A549 (cell line): ENCODE data around the gene NXN. TPM values are rescaled to one million over a fixed set of nuclear protein-coding genes. Genes with fewer than 3 reads are reported as not detected.

Experiments used
- ATAC-seq, 2 experiments: fragments of 200-7000 bp in 1 of 2; fragments of >200 bp in 1 of 2; cut with Nextera tagmentation in 1 of 2; cut with Tn5 transposase in 1 of 2; 3 replicates each; pipeline versions ENCODE4 v1.8.0 to v1.9.1; 2018 to 2020; ENCODE audit warnings: mild to moderate bottlenecking in 1 of 2, moderate library complexity in 1 of 2
- CTCF ChIA-PET: fragments of 300-600 bp; sonication (Branson Sonifier 250); formaldehyde crosslinking; extraction: SDS; loops from one replicate; lab custom pipeline; 2021; ENCODE audit warnings: antibody characterized with exemption, inconsistent platforms; lab: Yijun Ruan, JAX
- POLR2A ChIA-PET: fragments of 350-600 bp; formaldehyde crosslinking; extraction: SDS; loops from one replicate; lab custom pipeline; 2021; ENCODE audit warnings: antibody characterized with exemption, inconsistent platforms; lab: Yijun Ruan, JAX
- DNase-seq, 2 experiments: peaks; one replicate each; pipeline versions ENCODE4 v3.0.0 to v3.0.0-alpha.2; 2011 to 2016; ENCODE audit warnings: low read depth in 1 of 2, low spot score in 1 of 2
- FAIRE-seq: peaks from 2 replicates; lab custom pipeline; 2011; peaks lifted over from hg19 to GRCh38; lab: Jason Lieb, UNC
- H3K27ac ChIP-seq, 2 experiments: fragments of >200 bp; sonication (Bioruptor Twin); formaldehyde crosslinking; 3 replicates each; pipeline ENCODE4 v1.5.1; 2016 to 2017
- H3K4me1 ChIP-seq: fragments of >200 bp; sonication (Bioruptor Twin); formaldehyde crosslinking; 3 replicates; pipeline ENCODE4 v1.6.1; 2016
- H3K4me2 ChIP-seq: fragments of >200 bp; sonication (Bioruptor Twin); formaldehyde crosslinking; 3 replicates; pipeline ENCODE4 v1.6.1; 2016
- H3K4me3 ChIP-seq: fragments of >200 bp; sonication (Bioruptor Twin); formaldehyde crosslinking; 3 replicates; pipeline ENCODE4 v1.5.1; 2016
- H3K9me3 ChIP-seq: fragments of >200 bp; sonication (Bioruptor Twin); formaldehyde crosslinking; 3 replicates; pipeline ENCODE4 v1.6.1; 2016
- CBX8 ChIP-seq: fragments of 200-600 bp; sonication (generic); IDR thresholded peaks from 2 replicates; pipeline ENCODE4 v1.6.1; 2016
- E2F6 ChIP-seq: IDR thresholded peaks from 2 replicates; pipeline ENCODE4 v1.6.1; 2012; ENCODE audit warnings: low read depth, borderline replicate concordance
- EHF ChIP-seq: fragments of 250-450 bp; sonication (Bioruptor Pico); IDR thresholded peaks from 2 replicates; pipeline ENCODE4 v1.5.0; 2020; ENCODE audit warnings: mild to moderate bottlenecking
- EHMT2 ChIP-seq: fragments of 200-600 bp; sonication (generic); IDR thresholded peaks from 2 replicates; pipeline ENCODE4 v1.6.1; 2016; ENCODE audit warnings: antibody characterized with exemption, low read depth, mild to moderate bottlenecking, moderate library complexity
- FOSL2 ChIP-seq, 2 experiments: fragments of 450-650 bp in 1 of 2; fragments of >200 bp in 1 of 2; sonication (Bioruptor Twin) in 1 of 2; formaldehyde crosslinking; IDR thresholded peaks; 2 replicates each; pipeline versions ENCODE4 v1.5.0 to v1.6.1; 2016 to 2020; ENCODE audit warnings: mild to moderate bottlenecking in 1 of 2, moderate library complexity in 1 of 2
- HEYL ChIP-seq: fragments of 250-450 bp; sonication (Bioruptor Pico); IDR thresholded peaks from 2 replicates; pipeline ENCODE4 v1.8.0; 2021; ENCODE audit warnings: mild to moderate bottlenecking, moderate library complexity
- HOXB13 ChIP-seq: fragments of 250-450 bp; sonication (Bioruptor Pico); IDR thresholded peaks from 2 replicates; pipeline ENCODE4 v1.5.0; 2020; ENCODE audit warnings: low read depth, mild to moderate bottlenecking, moderate library complexity
- KDM1A ChIP-seq: fragments of 200-600 bp; sonication (generic); IDR thresholded peaks from 2 replicates; pipeline ENCODE4 v1.6.1; 2016; ENCODE audit warnings: low read depth, mild to moderate bottlenecking
- KDM5A ChIP-seq: fragments of 200-600 bp; sonication (generic); IDR thresholded peaks from 2 replicates; pipeline ENCODE4 v1.6.1; 2016; ENCODE audit warnings: antibody characterized with exemption, mild to moderate bottlenecking
- MAX ChIP-seq: IDR thresholded peaks from 2 replicates; pipeline ENCODE4 v1.6.1; 2012
- MYC ChIP-seq: IDR thresholded peaks from 2 replicates; pipeline ENCODE4 v1.6.1; 2012; ENCODE audit warnings: mild to moderate bottlenecking, inconsistent platforms, low read length, improper control_type of control experiment, borderline replicate concordance
- NPAS2 ChIP-seq: fragments of 250-450 bp; sonication (Bioruptor Pico); IDR thresholded peaks from 2 replicates; pipeline ENCODE4 v1.8.0; 2022; ENCODE audit warnings: mild to moderate bottlenecking, moderate library complexity, borderline replicate concordance
- NR3C1 ChIP-seq: fragments of >200 bp; sonication (Bioruptor Twin); formaldehyde crosslinking; IDR thresholded peaks from 3 replicates; pipeline ENCODE4 v1.6.1; 2017
- PBX3 ChIP-seq: IDR thresholded peaks from 2 replicates; pipeline ENCODE4 v1.6.1; 2012
- PHF8 ChIP-seq: fragments of 200-600 bp; sonication (generic); IDR thresholded peaks from 2 replicates; pipeline ENCODE4 v1.6.1; 2016; ENCODE audit warnings: low read depth, mild to moderate bottlenecking, antibody characterized with exemption, moderate library complexity, borderline replicate concordance
- POLR2AphosphoS2 ChIP-seq: conservative IDR thresholded peaks from 2 replicates; pipeline ENCODE4 v1.6.1; 2012; ENCODE audit warnings: low read length, improper control_type of control experiment, inconsistent platforms
- RARB ChIP-seq: fragments of 250-450 bp; sonication (Bioruptor Pico); IDR thresholded peaks from 2 replicates; pipeline ENCODE4 v1.8.0; 2021; ENCODE audit warnings: mild to moderate bottlenecking, moderate library complexity
- RNF2 ChIP-seq: fragments of 200-600 bp; sonication (generic); IDR thresholded peaks from 2 replicates; pipeline ENCODE4 v1.6.1; 2016; ENCODE audit warnings: low read depth, mild to moderate bottlenecking, antibody characterized with exemption, moderate library complexity, borderline replicate concordance
- SMC3 ChIP-seq: fragments of >200 bp; sonication (Bioruptor Twin); formaldehyde crosslinking; IDR thresholded peaks from 3 replicates; pipeline ENCODE4 v1.6.1; 2018; ENCODE audit warnings: inconsistent platforms
- SREBF2 ChIP-seq: fragments of 450-650 bp; IDR thresholded peaks from 2 replicates; pipeline ENCODE4 v1.6.1; 2014; ENCODE audit warnings: mild to moderate bottlenecking, moderate library complexity
- ZC3H11A ChIP-seq: fragments of 450-650 bp; IDR thresholded peaks from 2 replicates; pipeline ENCODE4 v1.6.1; 2014; ENCODE audit warnings: antibody characterized with exemption, mild to moderate bottlenecking
- WGBS: methylation state at CpG from one replicate; pipeline ENCODE4 v1.1.6; 2017; ENCODE audit errors: missing lambda C conversion rate; 5-methylcytosine and 5-hydroxymethylcytosine counted together
- polyA plus RNA-seq, 4 experiments: library from polyadenylated mRNA; depleted of rRNA in 3 of 4; stranded (reverse); fragments of >200 nt; fragmentation: RNase III in 1 of 4; extraction: RNeasy Plus Mini Kit Qiagen cat#74134 plus additional on column Dnase treatment in 1 of 4; gene quantifications; 2 replicates in 3 of 4; 3 replicates in 1 of 4; pipeline ENCODE4 v1.2.3, GENCODE V29; 2011 to 2017
- TF ChIP-seq, protein P1 (sequence below): fragments of >200 bp; sonication (Bioruptor Twin); formaldehyde crosslinking; IDR thresholded peaks from 3 replicates; pipeline ENCODE4 v1.6.1; 2016
- TF ChIP-seq, protein P2 (sequence below): fragments of 250-450 bp; sonication (Bioruptor Pico); IDR thresholded peaks from 2 replicates; pipeline ENCODE4 v1.5.0; 2020; ENCODE audit warnings: low read depth, mild to moderate bottlenecking, moderate library complexity

Gene NXN
- polyA plus RNA-seq, 2 of the 4 experiments (the other 2 are of a cell fraction): 24.6 to 31.1 TPM

DNA sequence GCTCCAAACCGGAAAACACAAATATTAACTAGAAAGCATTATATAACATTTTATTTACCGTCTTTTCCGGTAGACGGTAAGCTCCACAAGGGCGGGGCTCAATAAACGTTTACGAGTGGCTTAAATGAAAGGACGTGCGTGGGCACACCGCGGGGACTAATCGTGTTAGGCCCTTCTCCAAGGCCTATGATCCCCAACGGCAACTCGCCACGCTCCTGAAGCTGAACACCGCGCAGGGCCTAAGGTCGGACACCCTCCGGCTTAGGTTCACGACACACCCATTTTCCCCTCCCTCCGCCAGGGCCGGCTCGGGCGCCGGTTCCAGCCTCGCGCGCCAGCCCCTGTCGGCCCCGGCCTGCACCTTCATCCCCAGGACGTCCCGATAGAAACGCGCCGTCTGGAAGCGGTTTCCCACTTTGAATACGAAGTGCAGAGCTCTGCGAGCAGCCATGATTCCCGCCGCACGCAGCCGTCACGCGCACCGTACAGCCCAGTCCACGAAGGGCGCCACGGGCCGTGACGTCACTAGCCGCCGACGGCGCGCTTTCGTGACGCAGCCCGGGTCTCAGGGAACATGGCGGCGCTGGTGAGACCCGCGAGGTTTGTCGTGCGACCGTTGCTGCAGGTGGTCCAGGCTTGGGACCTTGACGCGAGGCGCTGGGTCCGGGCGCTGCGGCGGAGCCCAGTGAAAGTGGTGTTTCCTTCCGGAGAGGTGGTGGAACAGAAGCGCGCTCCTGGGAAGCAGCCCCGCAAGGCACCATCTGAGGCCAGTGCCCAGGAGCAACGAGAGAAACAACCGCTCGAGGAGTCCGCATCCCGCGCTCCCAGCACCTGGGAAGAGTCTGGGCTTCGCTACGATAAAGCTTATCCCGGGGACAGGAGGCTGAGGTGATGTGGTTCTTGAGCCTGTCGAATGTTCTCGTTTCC, 197.5 kb downstream of the NXN start, which contains the start of the genes GLOD4 and MRM3 (continued):
- no peak for TF ChIP-seq FOSL2 (IDR thresholded peaks at IDR 0.05)
- peak; percentile 46; the same call in 1 of the 2 replicates for TF ChIP-seq FOSL2 (CRISPR knock-in tag; IDR thresholded peaks at IDR 0.05)
- TF ChIP-seq RNF2: no peak
- no peak for TF ChIP-seq KDM1A
- TF ChIP-seq ZC3H11A: no peak; the same call in 1 of the 2 replicates
- TF ChIP-seq PHF8: peak; percentile 85; the same call in 1 of the 2 replicates
- TF ChIP-seq, protein P1, sequence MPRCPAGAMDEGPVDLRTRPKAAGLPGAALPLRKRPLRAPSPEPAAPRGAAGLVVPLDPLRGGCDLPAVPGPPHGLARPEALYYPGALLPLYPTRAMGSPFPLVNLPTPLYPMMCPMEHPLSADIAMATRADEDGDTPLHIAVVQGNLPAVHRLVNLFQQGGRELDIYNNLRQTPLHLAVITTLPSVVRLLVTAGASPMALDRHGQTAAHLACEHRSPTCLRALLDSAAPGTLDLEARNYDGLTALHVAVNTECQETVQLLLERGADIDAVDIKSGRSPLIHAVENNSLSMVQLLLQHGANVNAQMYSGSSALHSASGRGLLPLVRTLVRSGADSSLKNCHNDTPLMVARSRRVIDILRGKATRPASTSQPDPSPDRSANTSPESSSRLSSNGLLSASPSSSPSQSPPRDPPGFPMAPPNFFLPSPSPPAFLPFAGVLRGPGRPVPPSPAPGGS: peak; percentile 81; the same call in 2 of the 3 replicates
- TF ChIP-seq, protein P2, sequence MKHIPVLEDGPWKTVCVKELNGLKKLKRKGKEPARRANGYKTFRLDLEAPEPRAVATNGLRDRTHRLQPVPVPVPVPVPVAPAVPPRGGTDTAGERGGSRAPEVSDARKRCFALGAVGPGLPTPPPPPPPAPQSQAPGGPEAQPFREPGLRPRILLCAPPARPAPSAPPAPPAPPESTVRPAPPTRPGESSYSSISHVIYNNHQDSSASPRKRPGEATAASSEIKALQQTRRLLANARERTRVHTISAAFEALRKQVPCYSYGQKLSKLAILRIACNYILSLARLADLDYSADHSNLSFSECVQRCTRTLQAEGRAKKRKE (CRISPR knock-in tag): no peak
- peak; percentile 76 for TF ChIP-seq E2F6
- peak; percentile 96; the same call in 1 of the 2 replicates for TF ChIP-seq MYC
- TF ChIP-seq SMC3: no peak
- TF ChIP-seq CBX8: no peak
- TF ChIP-seq EHF (CRISPR knock-in tag): no peak
- TF ChIP-seq MAX: peak; percentile 99
- peak; percentile 62; the same call in 1 of the 2 replicates for TF ChIP-seq PBX3
- TF ChIP-seq SREBF2: no peak
- peak; percentile 82 for TF ChIP-seq NPAS2 (CRISPR knock-in tag)
- no peak for TF ChIP-seq NR3C1
- TF ChIP-seq KDM5A: peak; percentile 100
- TF ChIP-seq RARB: no peak
- TF ChIP-seq HEYL (CRISPR knock-in tag): no peak

DNA sequence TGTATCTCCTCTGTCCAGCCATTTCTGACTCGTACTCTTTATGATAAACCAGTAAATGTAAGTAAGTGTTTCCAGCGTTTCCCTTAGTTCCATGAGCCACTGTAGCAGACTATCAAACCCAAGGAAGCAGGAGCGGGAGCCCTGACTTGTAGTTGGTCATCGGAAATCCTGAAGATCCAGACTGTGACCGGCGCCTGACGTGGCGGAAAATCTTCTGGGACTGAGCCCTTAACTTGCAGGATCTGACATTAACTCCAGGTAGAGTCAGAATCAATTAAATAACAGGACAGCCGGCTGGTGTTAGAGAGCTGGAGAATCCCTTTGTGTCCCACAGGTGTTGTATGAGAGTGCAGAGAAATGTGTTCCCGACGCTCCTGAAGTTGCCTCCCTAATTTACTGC, 201.5 kb downstream of the NXN start:
- Histone ChIP-seq H3K9me3 (no peaks in the 10 kb centered on the region), H3K4me3 (no peak overlapping the region), H3K4me2 (no peak overlapping the region), H3K27ac (no peak overlapping the region), H3K4me1 (peaks cover 8% of the 10 kb centered on the region)
- ATAC-seq: no peak
- DNase-seq: no peak
- ChIA-PET POLR2A (no interaction called here), CTCF (interaction anchor here (0.7 to 7.3 kb wide), 10 partner anchors 9 to 219 kb away, joined by 3 to 52 read pairs (median 3); partner anchors contain the start of genes NXN and TIMM22)
- no peak for FAIRE-seq
- no peak for TF ChIP-seq POLR2AphosphoS2
- TF ChIP-seq EHMT2: no peak
- TF ChIP-seq HOXB13 (CRISPR knock-in tag): no peak
- TF ChIP-seq MYC: no peak
- no peak for TF ChIP-seq MAX
- no peak for TF ChIP-seq PBX3
- WGBS: 97% methylated on average over 11 of the region's 11 CpGs
